Activated B cell treated with CpG ODN at 0.5 μM for 24 hours (primary cell): Measurements from ENCODE around the gene IL18BP. TPM values are rescaled to one million over a fixed set of nuclear protein-coding genes. Genes with fewer than 3 reads are reported as not detected.

Experiments
- ATAC-seq: fragments of 200-7000 bp; cut with Tn5 transposase; one replicate; pipeline ENCODE4 v1.10.0; 2021; ENCODE audit warnings: low read depth, mild to moderate bottlenecking, moderate library complexity
- CTCF ChIA-PET: fragments of 350-600 bp; sonication (Branson Sonifier 250); formaldehyde crosslinking; loops from one replicate; lab custom pipeline; 2021; ENCODE audit warnings: antibody characterized with exemption; lab: Charles Lee
- POLR2A ChIA-PET: fragments of 350-600 bp; sonication (Branson Sonifier 250); formaldehyde crosslinking; loops from one replicate; lab custom pipeline; 2021; ENCODE audit warnings: antibody characterized with exemption; lab: Charles Lee
- DNase-seq: peaks from one replicate; pipeline ENCODE4 v3.0.0; 2022
- H3K27ac Mint-ChIP-seq: one replicate; pipeline ENCODE4 v1.8.0; 2020; ENCODE audit warnings: mixed read lengths
- H3K27me3 Mint-ChIP-seq: one replicate; pipeline ENCODE4 v1.8.0; 2021; ENCODE audit warnings: mixed read lengths
- H3K36me3 Mint-ChIP-seq: one replicate; pipeline ENCODE4 v1.8.0; 2021; ENCODE audit warnings: low read depth, mixed read lengths
- H3K4me1 Mint-ChIP-seq: one replicate; pipeline ENCODE4 v1.8.0; 2021; ENCODE audit warnings: mixed read lengths
- H3K4me3 Mint-ChIP-seq: one replicate; pipeline ENCODE4 v1.8.0; 2020; ENCODE audit warnings: mild to moderate bottlenecking, mixed read lengths
- H3K9me3 Mint-ChIP-seq: one replicate; pipeline ENCODE4 v1.8.0; 2020; ENCODE audit warnings: mixed read lengths
- intact Hi-C: fragments of 100-400 bp; cut with micrococcal nuclease; formaldehyde crosslinking; loops from one replicate; pipeline ENCODE4 v1.15.1; 2024
- total RNA-seq: library from RNA; stranded (reverse); gene quantifications from 2 replicates; pipeline ENCODE4 v1.2.3, GENCODE V29; 2022
- TF ChIP-seq, protein P1 (sequence below): fragments of 200-600 bp; IDR thresholded peaks from one replicate; pipeline ENCODE4 v1.8.0; 2022; ENCODE audit warnings: antibody characterized with exemption, mild to moderate bottlenecking

IL18BP gene
- total RNA-seq, 1 donor from 2014 or later: 27.5 TPM

- Mint-ChIP-seq H3K4me3 (no peak overlapping the region), H3K27ac (no peak overlapping the region), H3K4me1 (no peaks in the 10 kb centered on the region), H3K9me3 (no peaks in the 10 kb centered on the region), H3K27me3 (no peaks in the 10 kb centered on the region), H3K36me3 (peaks cover 94% of the 10 kb centered on the region)
- DNase-seq: no peak
- ChIA-PET POLR2A (interaction anchor here (1.8 kb wide), 1 partner anchor 34 kb away, joined by 5 read pairs; no protein-coding TSS in a partner anchor), CTCF (interaction anchor here (1.0 to 5.2 kb wide), 2 partner anchors 12 to 35 kb away, joined by 3 to 60 read pairs; no protein-coding TSS in a partner anchor)
- intact Hi-C loops: no loop called here
- no peak for ATAC-seq
- TF ChIP-seq, protein P1, sequence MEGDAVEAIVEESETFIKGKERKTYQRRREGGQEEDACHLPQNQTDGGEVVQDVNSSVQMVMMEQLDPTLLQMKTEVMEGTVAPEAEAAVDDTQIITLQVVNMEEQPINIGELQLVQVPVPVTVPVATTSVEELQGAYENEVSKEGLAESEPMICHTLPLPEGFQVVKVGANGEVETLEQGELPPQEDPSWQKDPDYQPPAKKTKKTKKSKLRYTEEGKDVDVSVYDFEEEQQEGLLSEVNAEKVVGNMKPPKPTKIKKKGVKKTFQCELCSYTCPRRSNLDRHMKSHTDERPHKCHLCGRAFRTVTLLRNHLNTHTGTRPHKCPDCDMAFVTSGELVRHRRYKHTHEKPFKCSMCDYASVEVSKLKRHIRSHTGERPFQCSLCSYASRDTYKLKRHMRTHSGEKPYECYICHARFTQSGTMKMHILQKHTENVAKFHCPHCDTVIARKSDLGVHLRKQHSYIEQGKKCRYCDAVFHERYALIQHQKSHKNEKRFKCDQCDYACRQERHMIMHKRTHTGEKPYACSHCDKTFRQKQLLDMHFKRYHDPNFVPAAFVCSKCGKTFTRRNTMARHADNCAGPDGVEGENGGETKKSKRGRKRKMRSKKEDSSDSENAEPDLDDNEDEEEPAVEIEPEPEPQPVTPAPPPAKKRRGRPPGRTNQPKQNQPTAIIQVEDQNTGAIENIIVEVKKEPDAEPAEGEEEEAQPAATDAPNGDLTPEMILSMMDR: no peak
Observed at GRCh38 chr11:72012897-72013721, 14.4 kb downstream of the IL18BP start.

- H3K27ac Mint-ChIP-seq: no peak overlapping the region
- no peak overlapping the region for H3K4me3 Mint-ChIP-seq
- H3K4me1 Mint-ChIP-seq: no peaks in the 10 kb centered on the region
- intact Hi-C loops: no loop called here
- DNase-seq: no peak
- CTCF ChIA-PET: interaction anchor here (1.2 to 5.2 kb wide), 2 partner anchors 36 to 77 kb away, joined by 5 to 60 read pairs; no protein-coding TSS in a partner anchor
- TF ChIP-seq, protein P1: no peak
- no peaks in the 10 kb centered on the region for H3K27me3 Mint-ChIP-seq
- POLR2A ChIA-PET: interaction anchor here (1.3 to 1.8 kb wide), 2 partner anchors 22 to 35 kb away, joined by 5 to 6 read pairs; no protein-coding TSS in a partner anchor
- ATAC-seq: no peak
- peaks cover 95% of the 10 kb centered on the region for H3K36me3 Mint-ChIP-seq
- no peaks in the 10 kb centered on the region for H3K9me3 Mint-ChIP-seq
Observed at GRCh38 chr11:72013765-72014711, 15.3 kb downstream of the IL18BP start.

GRCh38 chr11:72014761-72015320 is 16.1 kb downstream of the IL18BP start:
- no peak for DNase-seq
- Mint-ChIP-seq H3K4me3 (no peak overlapping the region), H3K27me3 (no peaks in the 10 kb centered on the region), H3K9me3 (no peaks in the 10 kb centered on the region), H3K27ac (no peak overlapping the region), H3K4me1 (no peaks in the 10 kb centered on the region), H3K36me3 (peaks cover 97% of the 10 kb centered on the region)
- ATAC-seq: no peak
- ChIA-PET CTCF (interaction anchor here (1.0 to 5.2 kb wide), 8 partner anchors 9 to 416 kb away, joined by 3 to 60 read pairs (median 4); partner anchors contain the start of genes IL18BP and XNDC1N), POLR2A (interaction anchor here (1.3 to 1.6 kb wide), 2 partner anchors 23 to 38 kb away, joined by 4 to 6 read pairs; no protein-coding TSS in a partner anchor)
- intact Hi-C loops: loop anchor here (1.0 kb wide), 1 partner anchor 38 kb away; no protein-coding TSS in a partner anchor
- TF ChIP-seq, protein P1: no peak

DNA sequence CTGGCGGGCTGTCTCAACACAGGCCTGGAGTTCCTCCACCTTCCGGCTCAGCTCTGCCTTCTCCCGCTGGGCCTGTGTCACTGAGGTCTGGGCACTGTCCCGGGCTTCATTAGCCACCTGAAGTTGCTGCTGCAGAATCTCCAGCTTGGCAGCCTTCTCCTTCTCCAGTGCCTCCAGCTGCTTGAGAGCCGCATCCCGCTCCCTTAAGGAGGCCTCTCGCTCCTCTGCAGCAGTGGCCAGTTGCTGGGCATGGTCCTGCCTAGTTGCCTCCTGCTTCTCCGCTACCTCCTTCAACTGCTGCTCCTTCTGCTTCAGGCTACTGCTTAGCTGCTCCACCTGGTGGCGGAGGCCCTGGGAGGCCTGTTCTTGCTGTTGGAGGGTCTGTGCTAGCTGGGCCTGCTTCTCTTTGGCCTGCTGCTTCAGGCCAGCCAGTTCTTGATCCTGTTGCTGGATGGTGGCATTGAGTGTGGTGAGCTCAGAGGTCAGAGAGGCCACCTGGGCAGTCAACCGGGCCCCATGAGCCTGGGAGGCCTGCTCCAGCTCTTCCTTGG is 16.9 kb downstream of the IL18BP start:
- H3K9me3 Mint-ChIP-seq: no peaks in the 10 kb centered on the region
- peak overlapping the region; percentile 61 for H3K27ac Mint-ChIP-seq
- H3K36me3 Mint-ChIP-seq: peaks cover 97% of the 10 kb centered on the region

More for the DNA sequence above, 16.9 kb downstream of the IL18BP start:
- no peaks in the 10 kb centered on the region for H3K4me1 Mint-ChIP-seq
- DNase-seq (no peak), ATAC-seq (no peak)
- intact Hi-C loops: loop anchor here (1.0 kb wide), 1 partner anchor 38 kb away; no protein-coding TSS in a partner anchor
- H3K27me3 Mint-ChIP-seq: no peaks in the 10 kb centered on the region
- ChIA-PET CTCF (interaction anchor here (0.8 to 5.2 kb wide), 14 partner anchors 10 to 415 kb away, joined by 3 to 60 read pairs (median 4); partner anchors contain the start of genes IL18BP and XNDC1N), POLR2A (interaction anchor here (0.7 to 1.6 kb wide), 3 partner anchors 24 to 396 kb away, joined by 3 to 6 read pairs (median 4); no protein-coding TSS in a partner anchor)
- no peak overlapping the region for H3K4me3 Mint-ChIP-seq
- TF ChIP-seq, protein P1: no peak
